Vagina (tissue), 2 donors: ENCODE results near the gene RING1.

ENCODE experiments used
- POLR2A ChIP-seq, 2 donors: fragments of 450-650 bp; IDR thresholded peaks; one replicate each; pipeline ENCODE4 v1.6.1; 2017; ENCODE audit warnings: antibody characterized with exemption in 2 of 2, mild to moderate bottlenecking in 2 of 2, moderate library complexity in 2 of 2
- POLR2AphosphoS5 ChIP-seq, 2 donors: sonication (generic); formaldehyde crosslinking; IDR thresholded peaks; one replicate each; pipeline ENCODE4 v1.9.0; 2017; ENCODE audit warnings: antibody characterized with exemption in 2 of 2, mild to moderate bottlenecking in 2 of 2, low read depth in 1 of 2; ENCODE audit not compliant: insufficient read depth in 1 of 2
- TF ChIP-seq, protein P1 (sequence below), 3 experiments: fragments of 450-650 bp in 2 of 3; fragments of 200-600 bp in 1 of 3; sonication (generic) in 1 of 3; IDR thresholded peaks; one replicate each; pipeline ENCODE4 v1.5.1; 2017 to 2019; ENCODE audit warnings: antibody characterized with exemption in 3 of 3, mild to moderate bottlenecking in 2 of 3, moderate library complexity in 2 of 3

DNA sequence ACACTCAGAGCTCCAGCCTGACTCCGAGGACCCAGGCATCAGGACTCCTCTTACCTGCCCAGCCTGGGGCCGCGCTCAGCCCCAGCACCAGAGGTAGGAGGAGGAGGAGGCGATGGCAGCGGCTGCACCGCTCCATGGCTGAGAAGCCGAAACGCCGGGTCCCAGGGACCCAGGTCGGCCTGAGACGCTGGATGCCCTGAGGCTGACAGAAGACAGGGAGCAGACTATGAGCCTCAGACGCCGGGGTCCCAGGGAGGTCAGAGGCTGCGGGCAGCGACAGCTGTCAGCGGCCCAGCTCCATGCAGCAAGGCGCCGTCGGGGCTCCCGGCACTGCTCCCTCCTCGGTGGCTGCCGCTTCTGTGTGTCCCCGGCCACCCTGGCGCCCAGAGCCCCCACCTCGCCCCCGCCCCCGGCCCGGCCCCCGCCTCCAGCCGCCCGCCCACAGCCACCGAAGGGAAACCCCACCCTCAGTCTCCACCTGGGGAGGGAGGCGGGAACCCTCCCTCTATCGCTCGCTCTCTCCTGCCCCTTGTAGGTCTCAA lies 16.1 kb upstream of the RING1 start, which contains the start of gene COL11A2:
- TF ChIP-seq, protein P1, sequence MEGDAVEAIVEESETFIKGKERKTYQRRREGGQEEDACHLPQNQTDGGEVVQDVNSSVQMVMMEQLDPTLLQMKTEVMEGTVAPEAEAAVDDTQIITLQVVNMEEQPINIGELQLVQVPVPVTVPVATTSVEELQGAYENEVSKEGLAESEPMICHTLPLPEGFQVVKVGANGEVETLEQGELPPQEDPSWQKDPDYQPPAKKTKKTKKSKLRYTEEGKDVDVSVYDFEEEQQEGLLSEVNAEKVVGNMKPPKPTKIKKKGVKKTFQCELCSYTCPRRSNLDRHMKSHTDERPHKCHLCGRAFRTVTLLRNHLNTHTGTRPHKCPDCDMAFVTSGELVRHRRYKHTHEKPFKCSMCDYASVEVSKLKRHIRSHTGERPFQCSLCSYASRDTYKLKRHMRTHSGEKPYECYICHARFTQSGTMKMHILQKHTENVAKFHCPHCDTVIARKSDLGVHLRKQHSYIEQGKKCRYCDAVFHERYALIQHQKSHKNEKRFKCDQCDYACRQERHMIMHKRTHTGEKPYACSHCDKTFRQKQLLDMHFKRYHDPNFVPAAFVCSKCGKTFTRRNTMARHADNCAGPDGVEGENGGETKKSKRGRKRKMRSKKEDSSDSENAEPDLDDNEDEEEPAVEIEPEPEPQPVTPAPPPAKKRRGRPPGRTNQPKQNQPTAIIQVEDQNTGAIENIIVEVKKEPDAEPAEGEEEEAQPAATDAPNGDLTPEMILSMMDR (IDR thresholded peaks at IDR 0.05): no peak
- TF ChIP-seq POLR2A (IDR thresholded peaks at IDR 0.05): no peak
- TF ChIP-seq POLR2AphosphoS5 (IDR thresholded peaks at IDR 0.05; ENCODE audit: insufficient read depth in 1 of 2, low read depth in 1 of 2): no peak
